SK-N-SH treated with all-trans-retinoic acid at 6 μM for 48 hours (cell line): ENCODE data around the gene FAM50B.
A peak's percentile ranks its signal among the peaks of the same experiment; 100 is the strongest.

Experiments used
- ATAC-seq: fragments of 200-7000 bp; cut with Tn5 transposase; 3 replicates; pipeline ENCODE4 v1.9.1; 2020; ENCODE audit warnings: mild to moderate bottlenecking, moderate library complexity
- ARNTL ChIP-seq: fragments of 450-650 bp; formaldehyde crosslinking; IDR thresholded peaks from 2 replicates; pipeline ENCODE4 v1.5.0; 2020; ENCODE audit warnings: low read depth, mild to moderate bottlenecking, moderate library complexity, borderline replicate concordance
- BACH2 ChIP-seq: fragments of 250-450 bp; sonication (Bioruptor Pico); IDR thresholded peaks from 2 replicates; pipeline ENCODE4 v1.9.0; 2021; ENCODE audit warnings: mild to moderate bottlenecking, borderline replicate concordance
- CSDC2 ChIP-seq: fragments of 250-450 bp; sonication (Bioruptor Pico); IDR thresholded peaks from 2 replicates; pipeline ENCODE4 v1.5.0; 2020; ENCODE audit warnings: mild to moderate bottlenecking, moderate library complexity
- ESRRG ChIP-seq: fragments of 250-450 bp; sonication (Bioruptor Pico); IDR thresholded peaks from 2 replicates; pipeline ENCODE4 v1.6.1; 2021; ENCODE audit warnings: mild to moderate bottlenecking
- GLIS3 ChIP-seq: fragments of 250-450 bp; sonication (Bioruptor Pico); IDR thresholded peaks from 2 replicates; pipeline ENCODE4 v1.5.0; 2020; ENCODE audit warnings: mild to moderate bottlenecking, moderate library complexity
- ISL1 ChIP-seq: fragments of 250-450 bp; sonication (Bioruptor Pico); IDR thresholded peaks from 2 replicates; pipeline ENCODE4 v2.1.2; 2022; ENCODE audit warnings: mild to moderate bottlenecking, moderate library complexity
- OSR1 ChIP-seq: fragments of 250-450 bp; sonication (Bioruptor Pico); IDR thresholded peaks from 2 replicates; pipeline ENCODE4 v1.8.0; 2022; ENCODE audit warnings: moderate library complexity, mild to moderate bottlenecking, inconsistent platforms
- POU6F1 ChIP-seq: fragments of 250-450 bp; sonication (Bioruptor Pico); IDR thresholded peaks from 2 replicates; pipeline ENCODE4 v1.8.0; 2021; ENCODE audit warnings: low read depth, mild to moderate bottlenecking, moderate library complexity, borderline replicate concordance
- PPARA ChIP-seq: fragments of 250-450 bp; sonication (Bioruptor Pico); IDR thresholded peaks from 2 replicates; pipeline ENCODE4 v1.5.0; 2020; ENCODE audit warnings: mild to moderate bottlenecking, borderline replicate concordance
- RARB ChIP-seq: fragments of 250-450 bp; sonication (Bioruptor Pico); IDR thresholded peaks from 2 replicates; pipeline ENCODE4 v1.8.0; 2021; ENCODE audit warnings: mild to moderate bottlenecking, moderate library complexity
- SNAI2 ChIP-seq: fragments of 250-450 bp; sonication (Bioruptor Pico); IDR thresholded peaks from 2 replicates; pipeline ENCODE4 v1.5.0; 2020; ENCODE audit warnings: mild to moderate bottlenecking, moderate library complexity
- TCF4 ChIP-seq: fragments of 250-450 bp; sonication (Bioruptor Pico); IDR thresholded peaks from 2 replicates; pipeline ENCODE4 v1.8.0; 2021; ENCODE audit warnings: mild to moderate bottlenecking, moderate library complexity, borderline replicate concordance
- TOX ChIP-seq: fragments of 250-450 bp; sonication (Bioruptor Pico); IDR thresholded peaks from 2 replicates; pipeline ENCODE4 v1.8.0; 2021; ENCODE audit warnings: mild to moderate bottlenecking, moderate library complexity, borderline replicate concordance
- TSHZ2 ChIP-seq: fragments of 250-450 bp; sonication (Bioruptor Pico); IDR thresholded peaks from 2 replicates; pipeline ENCODE4 v1.5.0; 2020; ENCODE audit warnings: mild to moderate bottlenecking, moderate library complexity
- ZC3H10 ChIP-seq: fragments of 250-450 bp; sonication (Bioruptor Pico); IDR thresholded peaks from 2 replicates; pipeline ENCODE4 v1.5.1; 2021; ENCODE audit warnings: mild to moderate bottlenecking, moderate library complexity
- ZFP3 ChIP-seq: fragments of 250-450 bp; sonication (Bioruptor Pico); IDR thresholded peaks from 2 replicates; pipeline ENCODE4 v1.5.0; 2020; ENCODE audit warnings: mild to moderate bottlenecking, moderate library complexity
- ZFP30 ChIP-seq: fragments of 450-650 bp; formaldehyde crosslinking; IDR thresholded peaks from 2 replicates; pipeline ENCODE4 v1.5.0; 2022; ENCODE audit warnings: mild to moderate bottlenecking, moderate library complexity
- ZNF565 ChIP-seq: fragments of 450-650 bp; formaldehyde crosslinking; conservative IDR thresholded peaks from 2 replicates; pipeline ENCODE4 v1.5.0; 2020; ENCODE audit warnings: low read depth, mild to moderate bottlenecking, moderate library complexity
- ZNF70 ChIP-seq: fragments of 450-650 bp; formaldehyde crosslinking; IDR thresholded peaks from 2 replicates; pipeline ENCODE4 v1.5.0; 2020; ENCODE audit warnings: mild to moderate bottlenecking, moderate library complexity
- ZNF8 ChIP-seq: fragments of 450-650 bp; formaldehyde crosslinking; IDR thresholded peaks from 2 replicates; pipeline ENCODE4 v1.5.0; 2020; ENCODE audit warnings: mild to moderate bottlenecking, moderate library complexity
- TF ChIP-seq, protein P1 (sequence below): fragments of 250-450 bp; sonication (Bioruptor Pico); IDR thresholded peaks from 2 replicates; pipeline ENCODE4 v1.5.1; 2021; ENCODE audit warnings: mild to moderate bottlenecking, moderate library complexity
- TF ChIP-seq, protein P2 (sequence below): fragments of 250-450 bp; sonication (Bioruptor Pico); IDR thresholded peaks from 2 replicates; pipeline ENCODE4 v1.5.1; 2020; ENCODE audit warnings: low read depth, mild to moderate bottlenecking, moderate library complexity

Gene FAM50B

DNA sequence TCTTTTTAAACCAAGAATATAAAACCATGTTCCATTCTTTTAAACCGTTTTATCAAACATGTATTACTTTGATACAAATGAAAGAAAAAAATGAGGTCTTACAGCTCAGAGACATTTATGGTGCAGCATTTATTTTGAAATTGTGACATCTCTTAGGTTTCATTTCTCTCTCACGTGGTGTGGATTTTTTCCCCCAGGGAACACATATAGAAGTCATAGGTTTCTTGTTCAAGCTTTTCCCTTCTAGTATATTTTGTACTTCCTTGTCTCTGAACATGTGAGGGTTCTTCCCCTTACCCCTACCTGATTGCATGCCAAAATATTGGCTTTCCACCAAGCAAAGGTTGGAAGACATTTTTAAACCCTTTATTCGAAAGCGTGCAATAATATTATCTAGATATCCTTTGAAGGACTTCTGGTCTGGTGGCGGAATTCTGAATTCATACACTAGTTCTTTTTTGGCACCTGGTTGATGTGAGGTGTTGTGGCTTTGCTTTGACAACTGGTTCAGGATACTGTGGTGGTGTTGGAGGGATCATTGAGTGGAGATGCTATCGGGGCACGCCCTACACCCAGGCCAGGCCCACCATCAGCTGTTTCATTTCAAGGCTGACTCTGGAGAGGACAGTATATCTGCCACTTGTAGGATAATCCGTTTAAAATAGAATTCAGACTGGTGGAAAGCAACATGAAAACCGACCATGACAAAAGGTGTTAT, 5.6 kb upstream of the FAM50B start:
- TF ChIP-seq TCF4 (CRISPR knock-in tag) = no peak
- no peak for TF ChIP-seq TSHZ2 (CRISPR knock-in tag)
- TF ChIP-seq ISL1 (CRISPR knock-in tag) = no peak
- no peak for TF ChIP-seq OSR1 (CRISPR knock-in tag)
- peak; percentile 55 for ATAC-seq

DNA sequence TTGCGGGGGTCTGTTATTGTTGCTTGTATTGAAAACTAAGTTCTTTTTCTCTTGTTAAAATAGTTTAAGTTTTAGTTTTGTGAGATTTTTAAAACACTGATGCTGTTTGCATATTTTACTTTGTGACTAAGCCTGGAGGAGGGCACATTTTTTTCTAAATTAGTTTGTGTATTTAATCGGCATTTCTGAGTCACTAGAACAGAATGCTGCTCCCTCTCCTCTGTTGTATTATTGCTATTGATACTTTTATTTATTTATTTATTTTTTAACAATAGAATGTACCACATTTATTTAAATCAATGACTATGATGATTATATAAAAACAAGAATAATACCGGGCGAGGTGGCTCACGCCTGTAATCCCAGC, 5.1 kb upstream of the FAM50B start:
- peak; percentile 41 for ATAC-seq
- TF ChIP-seq TOX (CRISPR knock-in tag) (no peak), ZNF565 (CRISPR knock-in tag) (no peak), ISL1 (CRISPR knock-in tag) (no peak), POU6F1 (CRISPR knock-in tag) (no peak), RARB (CRISPR knock-in tag) (no peak), SNAI2 (CRISPR knock-in tag) (no peak), ESRRG (no peak), TCF4 (CRISPR knock-in tag) (no peak), CSDC2 (CRISPR knock-in tag) (no peak), BACH2 (CRISPR knock-in tag) (no peak), OSR1 (CRISPR knock-in tag) (no peak), TSHZ2 (CRISPR knock-in tag) (no peak), ZNF70 (no peak), ZNF8 (CRISPR knock-in tag) (no peak), GLIS3 (CRISPR knock-in tag) (no peak), ZFP3 (CRISPR knock-in tag) (no peak), ARNTL (no peak)
- TF ChIP-seq, protein P1, sequence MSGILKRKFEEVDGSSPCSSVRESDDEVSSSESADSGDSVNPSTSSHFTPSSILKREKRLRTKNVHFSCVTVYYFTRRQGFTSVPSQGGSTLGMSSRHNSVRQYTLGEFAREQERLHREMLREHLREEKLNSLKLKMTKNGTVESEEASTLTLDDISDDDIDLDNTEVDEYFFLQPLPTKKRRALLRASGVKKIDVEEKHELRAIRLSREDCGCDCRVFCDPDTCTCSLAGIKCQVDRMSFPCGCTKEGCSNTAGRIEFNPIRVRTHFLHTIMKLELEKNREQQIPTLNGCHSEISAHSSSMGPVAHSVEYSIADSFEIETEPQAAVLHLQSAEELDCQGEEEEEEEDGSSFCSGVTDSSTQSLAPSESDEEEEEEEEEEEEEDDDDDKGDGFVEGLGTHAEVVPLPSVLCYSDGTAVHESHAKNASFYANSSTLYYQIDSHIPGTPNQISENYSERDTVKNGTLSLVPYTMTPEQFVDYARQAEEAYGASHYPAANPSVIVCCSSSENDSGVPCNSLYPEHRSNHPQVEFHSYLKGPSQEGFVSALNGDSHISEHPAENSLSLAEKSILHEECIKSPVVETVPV (CRISPR knock-in tag) = no peak
- TF ChIP-seq, protein P2, sequence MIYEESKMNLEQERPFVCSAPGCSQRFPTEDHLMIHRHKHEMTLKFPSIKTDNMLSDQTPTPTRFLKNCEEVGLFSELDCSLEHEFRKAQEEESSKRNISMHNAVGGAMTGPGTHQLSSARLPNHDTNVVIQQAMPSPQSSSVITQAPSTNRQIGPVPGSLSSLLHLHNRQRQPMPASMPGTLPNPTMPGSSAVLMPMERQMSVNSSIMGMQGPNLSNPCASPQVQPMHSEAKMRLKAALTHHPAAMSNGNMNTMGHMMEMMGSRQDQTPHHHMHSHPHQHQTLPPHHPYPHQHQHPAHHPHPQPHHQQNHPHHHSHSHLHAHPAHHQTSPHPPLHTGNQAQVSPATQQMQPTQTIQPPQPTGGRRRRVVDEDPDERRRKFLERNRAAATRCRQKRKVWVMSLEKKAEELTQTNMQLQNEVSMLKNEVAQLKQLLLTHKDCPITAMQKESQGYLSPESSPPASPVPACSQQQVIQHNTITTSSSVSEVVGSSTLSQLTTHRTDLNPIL (CRISPR knock-in tag) = no peak

GRCh38 chr6:3847521-3847920, 1.7 kb upstream of the FAM50B start:
- no peak for ATAC-seq
- TF ChIP-seq, protein P1 (CRISPR knock-in tag) = no peak
- no peak for TF ChIP-seq ZNF70
- no peak for TF ChIP-seq ZFP30 (CRISPR knock-in tag)
- no peak for TF ChIP-seq BACH2 (CRISPR knock-in tag)
- no peak for TF ChIP-seq TOX (CRISPR knock-in tag)
- no peak for TF ChIP-seq POU6F1 (CRISPR knock-in tag)
- no peak for TF ChIP-seq ZNF565 (CRISPR knock-in tag)
- no peak for TF ChIP-seq ARNTL
- TF ChIP-seq SNAI2 (CRISPR knock-in tag) = no peak
- TF ChIP-seq GLIS3 (CRISPR knock-in tag) = no peak
- TF ChIP-seq, protein P2 (CRISPR knock-in tag) = no peak
- TF ChIP-seq ZC3H10 (CRISPR knock-in tag) = no peak
- TF ChIP-seq PPARA (CRISPR knock-in tag) = no peak
